Measurements from ENCODE around the gene TMEM44.
A peak's percentile ranks its signal among the peaks of the same experiment; 100 is the strongest.

TMEM44 gene

GRCh38 chr3:194582196-194582905 lies 50.9 kb downstream of the TMEM44 start:
- no peak for DNase-seq (ENCODE audit: low read depth, low spot score)

GRCh38 chr3:194579091-194579606 lies 54.1 kb downstream of the TMEM44 start:
- peak; percentile 73 for DNase-seq (ENCODE audit: low read depth, low spot score)

- DNase-seq (ENCODE audit: low read depth, low spot score) = peak; percentile 92
Measured at GRCh38 chr3:194577986-194578905, 55.0 kb downstream of the TMEM44 start.

GRCh38 chr3:194575484-194576210 lies 57.6 kb downstream of the TMEM44 start:
- DNase-seq (ENCODE audit: low read depth, low spot score) = no peak

GRCh38 chr3:194574639-194575483 lies 58.4 kb downstream of the TMEM44 start:
- DNase-seq (ENCODE audit: low read depth, low spot score) = no peak

- DNase-seq (ENCODE audit: low read depth, low spot score) = peak; percentile 61
Measured at GRCh38 chr3:194573680-194574437, 59.4 kb downstream of the TMEM44 start.

- no peak for DNase-seq (ENCODE audit: low read depth, low spot score)
Measured at GRCh38 chr3:194572944-194573491, 60.2 kb downstream of the TMEM44 start.

GRCh38 chr3:194572143-194572789 lies 61.0 kb downstream of the TMEM44 start:
- DNase-seq (ENCODE audit: low read depth, low spot score) = peak; percentile 90

- DNase-seq (ENCODE audit: low read depth, low spot score) = no peak
Measured at GRCh38 chr3:194571491-194572142, 61.6 kb downstream of the TMEM44 start.

GRCh38 chr3:194570898-194571297 lies 62.3 kb downstream of the TMEM44 start:
- no peak for DNase-seq (ENCODE audit: low read depth, low spot score)

GRCh38 chr3:194570235-194570634 lies 63.0 kb downstream of the TMEM44 start:
- no peak for DNase-seq (ENCODE audit: low read depth, low spot score)

- DNase-seq (ENCODE audit: low read depth, low spot score) = no peak
Measured at GRCh38 chr3:194569252-194569651, 64.0 kb downstream of the TMEM44 start.

GRCh38 chr3:194565597-194566190 lies 67.5 kb downstream of the TMEM44 start:
- DNase-seq (ENCODE audit: low read depth, low spot score) = peak; percentile 48

- no peak for DNase-seq (ENCODE audit: low read depth, low spot score)
Measured at GRCh38 chr3:194562986-194563385, 70.2 kb downstream of the TMEM44 start.

- no peak for DNase-seq (ENCODE audit: low read depth, low spot score)
Measured at GRCh38 chr3:194561306-194561974, 71.8 kb downstream of the TMEM44 start.

- DNase-seq (ENCODE audit: low read depth, low spot score) = no peak
Measured at GRCh38 chr3:194560047-194560446, 73.2 kb downstream of the TMEM44 start.

GRCh38 chr3:194559530-194559929 lies 73.7 kb downstream of the TMEM44 start:
- DNase-seq (ENCODE audit: low read depth, low spot score) = no peak

Measured in astrocyte of the hippocampus (primary cell).